ENCODE measurements around the gene RAB40C. TPM values are rescaled to one million over a fixed set of nuclear protein-coding genes. Genes with fewer than 3 reads are reported as not detected.

The RAB40C gene
- total RNA-seq, 3 donors from 2014 or later, result 17.6 to 29.1 (median 20.6) TPM

GRCh38 chr16:585351-585750 lies 4.5 kb upstream of the RAB40C start:
- H3K4me1 ChIP-seq, result peaks cover 2 to 13% of the 10 kb centered on the region in 2 donors
- no peaks in the 10 kb centered on the region for H3K27me3 ChIP-seq
- no peaks in the 10 kb centered on the region for H3K36me3 ChIP-seq
- no peak overlapping the region for H3K27ac ChIP-seq
- no peaks in the 10 kb centered on the region for H3K9me3 ChIP-seq
- H3K4me3 ChIP-seq, result no peak overlapping the region
- DNase-seq (ENCODE audit: low spot score in 2 of 2), result no peak
- intact Hi-C loops (cut with DNase I; ENCODE audit: low total_unique reads), result no loop called here
- TF ChIP-seq POLR2AphosphoS5 (IDR thresholded peaks at IDR 0.05), result no peak
- peak in 1 of 3 donors; percentile 8 for TF ChIP-seq CTCF (IDR thresholded peaks at IDR 0.05)
- TF ChIP-seq POLR2A (IDR thresholded peaks at IDR 0.05), result no peak

- intact Hi-C loops (cut with DNase I; ENCODE audit: low total_unique reads), result no loop called here
- no peaks in the 10 kb centered on the region for H3K9me3 ChIP-seq
- H3K4me1 ChIP-seq, result peaks cover 2 to 13% of the 10 kb centered on the region in 2 donors
- H3K4me3 ChIP-seq, result no peak overlapping the region
- no peak for TF ChIP-seq CTCF (IDR thresholded peaks at IDR 0.05)
- TF ChIP-seq POLR2A (IDR thresholded peaks at IDR 0.05), result no peak
- no peak for TF ChIP-seq POLR2AphosphoS5 (IDR thresholded peaks at IDR 0.05)
- DNase-seq (ENCODE audit: low spot score in 2 of 2), result no peak
- no peaks in the 10 kb centered on the region for H3K27me3 ChIP-seq
- no peak overlapping the region for H3K27ac ChIP-seq
- no peaks in the 10 kb centered on the region for H3K36me3 ChIP-seq
Measured at GRCh38 chr16:586047-586644, 3.7 kb upstream of the RAB40C start.

DNA sequence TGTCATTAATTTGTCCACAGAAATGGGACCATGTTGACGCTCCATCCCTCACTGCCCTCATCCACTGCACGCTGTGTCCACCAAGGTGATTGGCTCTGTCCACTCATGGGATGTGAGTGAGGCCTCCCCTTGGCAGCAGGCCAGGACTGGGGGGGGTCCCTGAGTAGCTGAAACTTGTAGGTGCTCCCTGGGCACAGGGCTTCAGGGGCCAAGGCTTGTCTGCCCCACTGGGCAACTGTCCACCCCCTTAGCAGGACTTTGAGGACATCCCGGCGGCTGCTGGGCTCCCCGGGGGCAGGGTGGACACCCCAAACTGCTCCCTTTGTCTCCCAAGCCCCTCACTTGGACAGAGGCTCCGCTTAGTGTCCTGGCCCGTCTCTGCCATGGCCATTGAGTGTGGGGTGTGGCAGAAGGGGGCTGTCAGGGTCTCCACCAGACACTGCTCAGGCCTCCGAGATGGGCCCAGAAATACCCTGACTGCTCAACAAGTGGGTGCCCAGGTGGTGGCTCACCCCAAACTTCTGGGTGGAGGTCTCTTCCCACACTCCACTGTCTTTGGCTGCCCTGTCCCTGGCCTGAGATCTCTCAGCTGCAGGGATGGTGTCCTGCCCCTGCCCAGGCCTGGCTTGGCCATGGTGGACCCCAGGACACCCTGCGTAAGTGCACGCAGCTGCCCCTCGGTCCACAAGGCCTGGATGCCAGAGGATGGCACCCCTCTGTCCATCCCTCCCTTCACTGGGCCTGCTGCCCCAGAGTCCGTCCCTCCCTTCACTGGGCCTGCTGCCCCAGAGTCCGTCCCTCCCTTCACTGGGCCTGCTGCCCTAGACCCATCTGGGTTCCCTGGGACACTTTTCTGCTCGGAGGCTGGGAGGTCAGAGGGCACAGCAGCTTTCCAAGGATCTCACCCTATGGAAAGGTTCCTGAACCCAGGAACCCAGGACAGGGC lies 2.9 kb upstream of the RAB40C start:
- H3K27ac ChIP-seq, result no peak overlapping the region
- intact Hi-C loops (cut with DNase I; ENCODE audit: low total_unique reads), result no loop called here
- peak in 1 of 3 donors; percentile 16 for TF ChIP-seq POLR2AphosphoS5 (IDR thresholded peaks at IDR 0.05)
- TF ChIP-seq POLR2A (IDR thresholded peaks at IDR 0.05), result no peak
- no peak for TF ChIP-seq CTCF (IDR thresholded peaks at IDR 0.05)
- H3K36me3 ChIP-seq, result no peaks in the 10 kb centered on the region
- H3K9me3 ChIP-seq, result no peaks in the 10 kb centered on the region
- peaks cover 5 to 17% of the 10 kb centered on the region in 2 donors for H3K4me1 ChIP-seq
- H3K4me3 ChIP-seq, result no peak overlapping the region
- no peak for DNase-seq (ENCODE audit: low spot score in 2 of 2)
- H3K27me3 ChIP-seq, result no peaks in the 10 kb centered on the region

GRCh38 chr16:588639-588888 lies 1.3 kb upstream of the RAB40C start:
- TF ChIP-seq POLR2AphosphoS5 (IDR thresholded peaks at IDR 0.05), result no peak
- TF ChIP-seq POLR2A (IDR thresholded peaks at IDR 0.05), result no peak
- TF ChIP-seq CTCF (IDR thresholded peaks at IDR 0.05), result no peak
- H3K4me1 ChIP-seq, result peaks cover 9 to 29% of the 10 kb centered on the region in 2 donors
- intact Hi-C loops (cut with DNase I; ENCODE audit: low total_unique reads), result no loop called here

More at GRCh38 chr16:588639-588888, 1.3 kb upstream of the RAB40C start:
- H3K36me3 ChIP-seq, result no peaks in the 10 kb centered on the region
- H3K27ac ChIP-seq, result peak overlapping the region; percentile 97
- H3K4me3 ChIP-seq, result peak overlapping the region; percentile 69 to 83 (median 82)
- DNase-seq (ENCODE audit: low spot score in 2 of 2), result no peak
- H3K27me3 ChIP-seq, result no peaks in the 10 kb centered on the region
- no peaks in the 10 kb centered on the region for H3K9me3 ChIP-seq
